ENCODE results near the gene ZFP36L1.

DNA sequence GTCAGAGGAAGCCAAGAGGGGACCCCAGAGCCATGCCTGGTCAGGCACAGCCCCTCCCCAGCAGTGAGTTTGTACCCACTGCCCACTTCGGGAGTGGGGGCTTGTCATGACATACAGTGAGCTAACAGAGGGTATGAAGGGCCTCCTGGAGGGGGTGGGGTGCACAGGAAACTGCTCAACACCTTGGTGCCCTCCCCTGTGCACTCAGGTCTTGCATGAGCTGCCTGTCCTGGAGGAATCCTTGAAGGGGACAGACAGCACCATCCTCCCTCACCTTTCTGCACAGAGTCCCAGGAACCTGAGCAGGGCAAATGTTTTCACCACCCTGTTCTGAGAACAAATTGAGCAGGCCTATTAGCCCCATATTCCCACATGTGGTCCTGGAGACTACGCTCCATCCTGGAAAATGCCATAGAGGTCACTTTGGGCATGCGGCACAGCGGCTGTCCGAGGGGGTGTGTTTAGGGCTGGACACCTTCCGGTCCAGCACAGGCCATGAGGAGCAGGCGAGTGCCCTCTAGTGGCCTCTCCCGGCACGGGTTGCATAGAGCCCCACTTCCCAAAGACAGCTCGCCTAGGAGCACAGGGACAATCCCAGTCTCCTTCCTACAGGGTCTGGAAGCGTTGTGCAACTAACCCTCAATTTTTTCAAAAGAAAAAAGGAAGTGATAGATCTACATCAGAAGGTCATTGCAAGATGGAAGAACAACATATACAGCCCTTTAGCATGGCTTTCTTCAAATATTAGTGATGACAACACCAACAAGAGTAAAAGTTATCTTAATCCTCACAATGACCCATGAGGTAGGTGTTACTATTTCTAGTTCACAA is 31.9 kb upstream of the ZFP36L1 start:
- TF ChIP-seq, protein P1, sequence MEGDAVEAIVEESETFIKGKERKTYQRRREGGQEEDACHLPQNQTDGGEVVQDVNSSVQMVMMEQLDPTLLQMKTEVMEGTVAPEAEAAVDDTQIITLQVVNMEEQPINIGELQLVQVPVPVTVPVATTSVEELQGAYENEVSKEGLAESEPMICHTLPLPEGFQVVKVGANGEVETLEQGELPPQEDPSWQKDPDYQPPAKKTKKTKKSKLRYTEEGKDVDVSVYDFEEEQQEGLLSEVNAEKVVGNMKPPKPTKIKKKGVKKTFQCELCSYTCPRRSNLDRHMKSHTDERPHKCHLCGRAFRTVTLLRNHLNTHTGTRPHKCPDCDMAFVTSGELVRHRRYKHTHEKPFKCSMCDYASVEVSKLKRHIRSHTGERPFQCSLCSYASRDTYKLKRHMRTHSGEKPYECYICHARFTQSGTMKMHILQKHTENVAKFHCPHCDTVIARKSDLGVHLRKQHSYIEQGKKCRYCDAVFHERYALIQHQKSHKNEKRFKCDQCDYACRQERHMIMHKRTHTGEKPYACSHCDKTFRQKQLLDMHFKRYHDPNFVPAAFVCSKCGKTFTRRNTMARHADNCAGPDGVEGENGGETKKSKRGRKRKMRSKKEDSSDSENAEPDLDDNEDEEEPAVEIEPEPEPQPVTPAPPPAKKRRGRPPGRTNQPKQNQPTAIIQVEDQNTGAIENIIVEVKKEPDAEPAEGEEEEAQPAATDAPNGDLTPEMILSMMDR (conservative IDR thresholded peaks at IDR 0.05; ENCODE audit: low read length): peak; percentile 98
- no peak for TF ChIP-seq EZH2phosphoT487 (IDR thresholded peaks at IDR 0.05; ENCODE audit: borderline replicate concordance)

Measured in Loucy (cell line).